SW480 (cell line): Measurements from ENCODE around the gene RBAK.
A peak's percentile ranks its signal among the peaks of the same experiment; 100 is the strongest.
"Not testable (repeated sequence)": the region's sequence is repeated elsewhere in the genome, so short reads cannot be mapped to it uniquely, and the experiment has no call there.

Source experiments
- DNase-seq: peaks from one replicate; pipeline ENCODE4 v3.0.0-alpha.2; 2016; ENCODE audit warnings: low spot score

RBAK gene

GRCh38 chr7:5045558-5046396, at the start of gene RBAK:
TSS of gene RBAK (plus strand) at chr7:5045860. CDS start at chr7:5048077, 2,217 bp downstream.
- DNase-seq: peak; percentile 98

GRCh38 chr7:4996696-4997222, 48.9 kb upstream of the RBAK start:
- no peak for DNase-seq

GRCh38 chr7:4998244-4998643, 47.4 kb upstream of the RBAK start:
- DNase-seq: no peak

GRCh38 chr7:4998910-4999309, 46.8 kb upstream of the RBAK start:
- no peak for DNase-seq

DNA sequence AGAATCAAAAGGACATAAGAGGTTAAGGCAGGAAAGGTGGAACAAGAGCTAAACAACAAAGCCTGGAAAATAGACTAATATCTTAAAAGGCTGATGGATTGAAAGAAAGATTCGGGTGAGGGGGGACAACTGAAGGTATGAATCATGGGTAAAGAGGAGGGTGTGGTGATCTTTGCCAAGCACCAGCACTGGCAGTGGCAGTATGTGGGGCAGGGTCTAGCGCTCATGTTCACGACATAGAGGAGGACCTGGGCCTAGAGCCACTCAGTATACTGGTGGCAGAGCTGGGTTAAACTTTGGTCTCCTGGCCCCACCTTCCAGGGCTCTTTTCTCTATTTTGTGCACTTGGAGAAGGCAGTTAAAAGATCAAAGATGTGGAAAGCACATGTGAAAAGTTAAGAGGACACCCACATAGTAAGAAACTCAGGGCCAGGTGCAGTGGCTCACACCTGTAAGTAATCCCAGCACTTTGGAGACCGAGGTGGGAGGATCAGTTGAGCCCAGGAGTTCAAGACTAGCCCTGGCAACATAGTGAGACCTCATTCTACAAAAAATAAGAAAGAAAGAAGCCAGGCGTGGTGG, 46.2 kb upstream of the RBAK start:
- DNase-seq: no peak

DNA sequence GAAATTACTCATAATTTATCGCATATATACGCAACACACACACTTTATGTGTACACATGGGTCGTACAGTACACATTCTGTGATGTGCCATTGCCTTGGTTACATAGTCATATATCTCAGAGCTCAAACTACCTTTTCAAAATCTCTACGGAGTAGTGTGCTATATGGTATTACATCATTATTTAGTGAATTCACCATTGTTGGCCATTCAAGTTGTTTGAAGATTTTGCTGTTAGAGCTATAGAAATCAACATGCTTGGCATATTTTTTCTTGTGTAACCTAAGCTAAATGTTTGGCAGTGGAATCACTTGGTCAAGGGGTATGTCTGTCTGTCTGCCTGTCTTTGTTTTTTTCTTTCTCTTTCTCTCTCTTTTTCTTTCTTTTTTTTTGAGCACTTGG, 44.7 kb upstream of the RBAK start:
- DNase-seq: no peak

- no peak for DNase-seq
These were observed 43.7 kb upstream of the RBAK start for GRCh38 chr7:5001911-5002310.

GRCh38 chr7:5005066-5005465, 40.6 kb upstream of the RBAK start:
- DNase-seq: no peak

- DNase-seq: no peak
These were observed 32.7 kb upstream of the RBAK start for GRCh38 chr7:5012985-5013384.

GRCh38 chr7:5015936-5016335, 29.7 kb upstream of the RBAK start:
- DNase-seq: not testable (repeated sequence)

- not testable (repeated sequence) for DNase-seq
These were observed 28.0 kb upstream of the RBAK start for GRCh38 chr7:5017626-5018025.

DNA sequence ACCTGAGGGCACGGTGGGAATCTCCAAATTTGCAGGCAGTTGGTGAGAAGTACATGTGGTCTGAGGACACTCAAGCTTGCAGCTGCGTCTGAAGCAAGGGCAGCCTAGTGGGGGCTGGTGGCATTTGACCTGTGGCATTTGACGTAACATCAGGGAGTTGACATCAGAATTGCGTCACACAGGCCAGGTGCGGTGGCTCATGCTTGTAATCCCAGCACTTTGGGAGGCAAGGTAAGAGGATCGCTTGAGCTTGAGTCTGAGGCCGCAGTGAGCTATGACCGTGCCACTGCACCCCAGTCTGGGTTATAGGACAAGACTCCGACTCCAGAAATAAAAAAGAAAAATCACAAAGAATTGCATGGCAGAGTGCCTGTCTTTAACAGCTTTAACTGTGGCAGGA, 25.6 kb upstream of the RBAK start:
- DNase-seq: no peak

GRCh38 chr7:5020976-5021550, 24.6 kb upstream of the RBAK start:
- DNase-seq: not testable (repeated sequence)

DNA sequence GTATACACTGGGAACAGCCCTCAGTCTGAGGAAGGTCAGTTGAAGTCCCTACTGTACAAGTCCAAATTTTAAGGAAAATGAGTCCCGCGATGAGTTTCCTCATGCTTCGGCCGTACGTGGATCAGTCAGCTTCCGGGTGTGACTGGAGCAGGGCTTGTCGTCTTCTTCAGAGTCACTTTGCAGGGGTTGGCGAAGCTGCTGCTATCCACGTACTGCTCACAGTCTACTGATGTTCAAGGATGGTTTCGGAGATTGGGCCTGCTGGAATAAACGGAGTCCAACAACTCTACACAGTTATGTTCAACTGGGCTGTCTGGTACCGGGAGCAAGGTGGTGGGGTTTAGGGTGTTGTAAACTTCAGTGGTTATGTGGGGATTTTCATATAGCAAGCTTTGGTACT, 22.0 kb upstream of the RBAK start:
- DNase-seq: not testable (repeated sequence)

GRCh38 chr7:5027796-5028410, 17.8 kb upstream of the RBAK start:
- DNase-seq: not testable (repeated sequence)

DNA sequence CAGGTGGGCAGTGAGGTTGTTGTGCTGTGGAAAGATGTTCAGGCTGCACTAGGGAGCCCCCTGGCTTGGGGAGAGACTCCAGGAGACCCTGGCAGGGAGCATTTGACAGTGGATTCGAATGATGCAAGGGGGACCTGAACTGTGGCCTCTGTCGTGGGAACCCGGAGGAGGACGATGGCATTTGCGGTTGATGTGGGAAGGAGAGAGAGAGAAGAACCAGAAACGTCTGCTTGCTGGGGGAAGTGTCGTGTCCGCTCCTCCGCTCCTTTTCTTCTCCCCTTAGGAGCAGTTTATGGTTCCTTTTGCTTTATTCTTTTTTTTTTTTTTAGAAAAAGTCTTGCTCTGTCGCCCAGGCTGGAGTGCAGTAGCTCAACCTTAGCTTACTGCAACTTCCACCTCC, 12.5 kb upstream of the RBAK start:
- not testable (repeated sequence) for DNase-seq

DNA sequence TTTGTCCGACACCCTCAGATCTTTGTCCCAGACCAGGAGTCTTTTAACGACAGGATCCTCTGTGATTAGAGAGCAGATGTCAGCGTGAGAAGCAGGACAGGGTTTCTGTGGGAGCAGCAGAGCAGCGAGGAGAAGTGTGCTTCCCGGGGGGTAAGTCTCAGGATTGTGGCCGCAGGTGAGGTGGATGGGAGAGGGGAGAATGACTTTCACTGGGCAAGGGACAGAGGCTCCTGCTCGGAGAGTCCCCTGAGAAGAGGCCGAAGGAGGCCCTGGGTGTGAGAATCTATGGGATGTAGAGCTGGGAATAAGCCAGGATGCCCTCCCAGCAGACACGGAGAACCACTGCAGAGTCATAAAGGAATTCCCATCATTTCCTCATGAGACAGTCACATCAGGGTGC, 10.4 kb upstream of the RBAK start:
- DNase-seq: no peak

DNA sequence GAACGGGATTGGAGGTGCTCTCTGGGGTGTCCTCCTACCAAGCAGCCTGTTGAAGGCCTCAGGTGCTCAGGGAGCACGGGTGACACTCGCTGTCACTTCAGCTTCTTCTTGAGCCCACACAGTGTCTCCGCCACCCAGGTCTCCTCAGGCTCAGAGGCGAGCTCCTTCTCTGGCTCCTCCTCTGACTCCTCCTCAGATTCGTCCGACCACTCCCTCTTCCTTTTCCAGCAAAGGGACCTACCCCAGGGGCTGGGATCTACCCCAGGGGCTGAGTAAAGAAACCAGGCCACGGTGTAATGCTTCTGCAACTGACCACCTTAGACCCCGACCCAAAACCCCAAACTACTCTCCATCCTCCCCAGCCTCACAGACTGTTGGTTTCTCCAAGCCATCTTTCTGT, 9.2 kb upstream of the RBAK start:
- DNase-seq: no peak

- DNase-seq: no peak
These were observed 4.6 kb upstream of the RBAK start for GRCh38 chr7:5041047-5041446.

- DNase-seq: no peak
These were observed 2.0 kb upstream of the RBAK start for GRCh38 chr7:5043661-5044060.

GRCh38 chr7:5046397-5046732, 705 bp downstream of the RBAK start:
- DNase-seq: not testable (repeated sequence)

- not testable (repeated sequence) for DNase-seq
These were observed 1.5 kb downstream of the RBAK start for GRCh38 chr7:5047127-5047526.

DNA sequence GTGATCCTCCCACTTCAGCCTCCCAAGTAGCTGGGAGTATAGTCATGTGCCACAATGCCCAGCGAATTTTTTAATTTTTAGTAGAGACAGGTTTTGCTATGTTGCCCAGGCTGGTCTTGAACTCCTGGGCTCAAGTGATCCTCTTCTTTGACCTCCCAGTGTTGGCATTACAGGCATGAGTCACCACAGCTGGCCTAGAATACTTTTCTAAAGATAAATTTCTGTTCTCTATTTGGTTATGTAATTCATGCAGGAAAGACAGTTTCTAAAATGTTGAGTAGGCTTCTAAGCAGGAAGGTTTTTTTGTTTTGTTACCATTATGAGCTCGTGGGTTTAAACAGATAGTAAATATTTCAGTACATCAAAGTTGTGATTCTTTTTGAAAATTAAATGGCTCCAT, 5.0 kb downstream of the RBAK start:
- no peak for DNase-seq
